H1 (cell line): ENCODE data around the gene C16orf89. TPM values are rescaled to one million over a fixed set of nuclear protein-coding genes. Genes with fewer than 3 reads are reported as not detected.

Experiments
- CTCF ChIA-PET: fragments of 300-600 bp; sonication (Branson Sonifier 250); formaldehyde crosslinking; loops from one replicate; lab custom pipeline; 2021; ENCODE audit not compliant: partially characterized antibody; lab: Charles Lee
- POLR2A ChIA-PET: fragments of 300-600 bp; sonication (Branson Sonifier 250); formaldehyde crosslinking; loops from one replicate; lab custom pipeline; 2021; ENCODE audit warnings: inconsistent platforms; ENCODE audit not compliant: partially characterized antibody; lab: Charles Lee
- DNase-seq, 2 experiments: peaks; one replicate each; pipeline versions ENCODE4 v3.0.0 to v3.0.0-alpha.2; 2010 to 2022; ENCODE audit warnings: low spot score in 2 of 2, low read depth in 1 of 2, mixed read lengths in 1 of 2
- FAIRE-seq: peaks from 2 replicates; lab custom pipeline; 2011; peaks lifted over from hg19 to GRCh38; lab: Jason Lieb, UNC
- H2AFZ ChIP-seq: 2 replicates; pipeline ENCODE4 v1.8.1; 2012; ENCODE audit warnings: low read length, inconsistent platforms
- H2AK5ac ChIP-seq: 2 replicates; pipeline ENCODE4 v1.6.1; 2013; ENCODE audit warnings: low read depth, low read length
- H2BK120ac ChIP-seq: replicated peaks from 2 replicates; pipeline ENCODE3; 2013; ENCODE audit warnings: low read depth, low read length, inconsistent platforms
- H2BK12ac ChIP-seq: 2 replicates; pipeline ENCODE4 v1.6.1; 2013; ENCODE audit warnings: low read depth, low read length
- H2BK15ac ChIP-seq: 2 replicates; pipeline ENCODE4 v1.6.1; 2013; ENCODE audit warnings: low read length
- H2BK20ac ChIP-seq: 2 replicates; pipeline ENCODE4 v1.6.1; 2013; ENCODE audit warnings: low read length
- H2BK5ac ChIP-seq: 2 replicates; pipeline ENCODE4 v1.6.1; 2013; ENCODE audit warnings: low read depth, low read length
- H3K14ac ChIP-seq: 2 replicates; pipeline ENCODE4 v1.6.1; 2013; ENCODE audit warnings: inconsistent platforms; ENCODE audit not compliant: insufficient read length
- H3K18ac ChIP-seq: 2 replicates; pipeline ENCODE4 v1.6.1; 2013; ENCODE audit warnings: low read length; ENCODE audit errors: extremely low read depth
- H3K23ac ChIP-seq: 2 replicates; pipeline ENCODE4 v1.6.1; 2013; ENCODE audit warnings: inconsistent platforms; ENCODE audit not compliant: insufficient read length
- H3K23me2 ChIP-seq: 2 replicates; pipeline ENCODE4 v1.6.1; 2013; ENCODE audit warnings: low read depth, low read length
- H3K27ac ChIP-seq: 2 replicates; pipeline ENCODE4 v1.6.1; 2011; ENCODE audit warnings: low read depth, low read length, inconsistent platforms
- H3K27me3 ChIP-seq, 4 experiments: replicated peaks in 1 of 4; 1 replicate in 1 of 4; 2 replicates in 3 of 4; pipeline versions ENCODE4 v1.6.1 to v1.8.1; 2011 to 2013; ENCODE audit warnings: low read length in 3 of 4, mild to moderate bottlenecking in 3 of 4, inconsistent platforms in 2 of 4, mixed read lengths in 2 of 4, moderate library complexity in 1 of 4; ENCODE audit not compliant: control insufficient read depth in 3 of 4, insufficient read depth in 3 of 4; ENCODE audit errors: extremely low read depth in 1 of 4
- H3K36me3 ChIP-seq, 4 experiments: 2 replicates each; pipeline versions ENCODE4 v1.6.1 to v1.8.1; 2011 to 2013; ENCODE audit warnings: mild to moderate bottlenecking in 4 of 4, low read length in 3 of 4, moderate library complexity in 2 of 4, control low read depth in 1 of 4, inconsistent platforms in 1 of 4; ENCODE audit not compliant: insufficient read depth in 4 of 4, control insufficient read depth in 2 of 4
- H3K4ac ChIP-seq: replicated peaks from 2 replicates; pipeline ENCODE3; 2013; ENCODE audit warnings: low read length, low read depth, mixed read lengths, inconsistent platforms; ENCODE audit not compliant: insufficient read length
- H3K4me1 ChIP-seq, 4 experiments: replicated peaks in 1 of 4; 1 replicate in 1 of 4; 2 replicates in 3 of 4; pipeline versions ENCODE4 v1.6.1 to v1.8.1; 2011 to 2013; ENCODE audit warnings: low read length in 3 of 4, inconsistent platforms in 2 of 4, mixed read lengths in 1 of 4; ENCODE audit not compliant: insufficient read depth in 4 of 4, control insufficient read depth in 3 of 4
- H3K4me2 ChIP-seq, 2 experiments: 2 replicates each; pipeline versions ENCODE4 v1.6.1 to v1.8.1; 2011 to 2013; ENCODE audit warnings: low read depth in 2 of 2, low read length in 2 of 2, control low read depth in 1 of 2, inconsistent platforms in 1 of 2, mild to moderate bottlenecking in 1 of 2; ENCODE audit not compliant: insufficient read depth in 1 of 2
- H3K4me3 ChIP-seq, 4 experiments: fragments of 200-600, 300-600 bp in 1 of 4; sonication (generic), shearing (Covaris generic), sonication (Bioruptor Twin) in 1 of 4; 2 replicates each; pipeline versions ENCODE4 v1.5.1 to v1.8.1; 2011 to 2016; ENCODE audit warnings: low read length in 4 of 4, low read depth in 3 of 4, control low read depth in 2 of 4, inconsistent platforms in 2 of 4, mild to moderate bottlenecking in 2 of 4, mixed read lengths in 1 of 4, moderate library complexity in 1 of 4; ENCODE audit not compliant: insufficient read depth in 2 of 4; ENCODE audit errors: extremely low read depth in 1 of 4
- H3K56ac ChIP-seq: replicated peaks from 2 replicates; pipeline ENCODE3; 2013; ENCODE audit warnings: low read depth, mild to moderate bottlenecking, mixed read lengths, low read length, inconsistent platforms; ENCODE audit not compliant: insufficient read length
- H3K79me1 ChIP-seq: 2 replicates; pipeline ENCODE4 v1.6.1; 2013; ENCODE audit warnings: low read depth, low read length, control low read depth
- H3K79me2 ChIP-seq, 2 experiments: 2 replicates each; pipeline versions ENCODE4 v1.6.1 to v1.8.1; 2012 to 2013; ENCODE audit warnings: low read length in 2 of 2, mild to moderate bottlenecking in 2 of 2, inconsistent platforms in 1 of 2; ENCODE audit not compliant: insufficient read depth in 2 of 2, control insufficient read depth in 1 of 2
- H3K9ac ChIP-seq, 4 experiments: replicated peaks in 1 of 4; 1 replicate in 1 of 4; 2 replicates in 3 of 4; pipeline versions ENCODE4 v1.6.1 to v1.8.1; 2011 to 2013; ENCODE audit warnings: low read depth in 3 of 4, low read length in 3 of 4, control low read depth in 2 of 4, mild to moderate bottlenecking in 2 of 4, moderate library complexity in 2 of 4, inconsistent platforms in 1 of 4; ENCODE audit errors: extremely low read depth in 1 of 4
- H3K9me3 ChIP-seq, 2 experiments: 2 replicates each; pipeline versions ENCODE4 v1.6.1 to v1.8.1; 2012 to 2013; ENCODE audit warnings: mild to moderate bottlenecking in 2 of 2, moderate library complexity in 2 of 2, control low read depth in 1 of 2, inconsistent platforms in 1 of 2, low read depth in 1 of 2, low read length in 1 of 2, mixed read lengths in 1 of 2; ENCODE audit not compliant: insufficient read depth in 2 of 2
- H4K20me1 ChIP-seq, 2 experiments: replicated peaks in 1 of 2; 2 replicates each; pipeline versions ENCODE3 to v1.8.1; 2011 to 2013; ENCODE audit warnings: inconsistent platforms in 2 of 2, low read length in 2 of 2, mild to moderate bottlenecking in 1 of 2; ENCODE audit not compliant: insufficient read depth in 2 of 2, control insufficient read depth in 1 of 2
- H4K5ac ChIP-seq: 2 replicates; pipeline ENCODE4 v1.6.1; 2013; ENCODE audit warnings: low read length, low read depth, mixed read lengths, inconsistent platforms; ENCODE audit not compliant: insufficient read length
- H4K8ac ChIP-seq: 2 replicates; pipeline ENCODE4 v1.8.0; 2013; ENCODE audit warnings: mild to moderate bottlenecking, moderate library complexity, low read length, inconsistent platforms; ENCODE audit not compliant: insufficient read depth; ENCODE audit errors: extremely low read depth
- H4K91ac ChIP-seq: replicated peaks from 2 replicates; pipeline ENCODE3; 2013; ENCODE audit warnings: low read length, mixed read lengths, inconsistent platforms; ENCODE audit not compliant: insufficient read length
- BACH1 ChIP-seq: IDR thresholded peaks from 2 replicates; pipeline ENCODE4 v1.6.1; 2012; ENCODE audit warnings: low read length, improper control_type of control experiment
- CREB1 ChIP-seq: IDR thresholded peaks from 2 replicates; pipeline ENCODE4 v1.6.1; 2012; ENCODE audit warnings: inconsistent platforms
- CTCF ChIP-seq, 3 experiments: IDR thresholded peaks; 1 replicate in 2 of 3; 2 replicates in 1 of 3; pipeline versions ENCODE4 v1.5.1 to v1.6.1; 2011; ENCODE audit warnings: low read length in 3 of 3, mild to moderate bottlenecking in 3 of 3, inconsistent platforms in 2 of 3, low read depth in 1 of 3, moderate library complexity in 1 of 3; ENCODE audit not compliant: insufficient read depth in 1 of 3; ENCODE audit errors: control extremely low read depth in 1 of 3
- GTF2F1 ChIP-seq: IDR thresholded peaks from 2 replicates; pipeline ENCODE4 v1.6.1; 2012; ENCODE audit warnings: low read depth, low read length, improper control_type of control experiment, borderline replicate concordance
- KDM5A ChIP-seq: fragments of 200-600 bp; IDR thresholded peaks from 2 replicates; pipeline ENCODE4 v1.7.1; 2012; ENCODE audit warnings: mild to moderate bottlenecking, low read length, inconsistent platforms, mixed read lengths
- MAFK ChIP-seq: IDR thresholded peaks from 2 replicates; pipeline ENCODE4 v1.6.1; 2012; ENCODE audit warnings: low read depth, mild to moderate bottlenecking, improper control_type of control experiment, low read length
- NANOG ChIP-seq: IDR thresholded peaks from 2 replicates; pipeline ENCODE4 v1.6.1; 2011; ENCODE audit warnings: low read length, low read depth, mild to moderate bottlenecking, inconsistent platforms; ENCODE audit not compliant: insufficient read depth, poor library complexity, severe bottlenecking
- POLR2A ChIP-seq, 2 experiments: IDR thresholded peaks; 1 replicate in 1 of 2; 2 replicates in 1 of 2; pipeline ENCODE4 v1.6.1; 2011; ENCODE audit warnings: low read depth in 2 of 2, low read length in 2 of 2, mild to moderate bottlenecking in 2 of 2; ENCODE audit errors: control extremely low read depth in 1 of 2
- RAD21 ChIP-seq, 2 experiments: IDR thresholded peaks in 1 of 2; conservative IDR thresholded peaks in 1 of 2; 2 replicates each; pipeline ENCODE4 v1.6.1; 2011; ENCODE audit warnings: low read depth in 2 of 2, low read length in 2 of 2, improper control_type of control experiment in 1 of 2, inconsistent platforms in 1 of 2, mild to moderate bottlenecking in 1 of 2, moderate library complexity in 1 of 2
- SP1 ChIP-seq: IDR thresholded peaks from 2 replicates; pipeline ENCODE4 v1.6.1; 2011; ENCODE audit warnings: low read depth, low read length
- SRF ChIP-seq: IDR thresholded peaks from 2 replicates; pipeline ENCODE4 v1.6.1; 2011; ENCODE audit warnings: mild to moderate bottlenecking, low read depth, low read length, moderate library complexity
- WGBS, 2 experiments: shearing (Covaris generic) in 1 of 2; methylation state at CpG; one replicate each; pipeline versions ENCODE4 v1.1.6 to v1.1.7; 2013 to 2015; ENCODE audit warnings: low lambda C conversion rate in 2 of 2, mixed read lengths in 2 of 2, inconsistent platforms in 1 of 2, low coverage in 1 of 2, missing lambda C conversion rate in 1 of 2; ENCODE audit not compliant: insufficient replicate concordance in 2 of 2, insufficient coverage in 1 of 2, insufficient read length in 1 of 2; ENCODE audit errors: extremely low coverage in 1 of 2, missing lambda C conversion rate in 1 of 2; 5-methylcytosine and 5-hydroxymethylcytosine counted together
- polyA plus RNA-seq, 7 experiments: library from polyadenylated mRNA; depleted of rRNA in 3 of 7; stranded (reverse) in 5 of 7; unstranded in 2 of 7; fragments of >200 nt in 5 of 7; fragments of 200-250 nt in 2 of 7; gene quantifications; 1 replicate in 5 of 7; 2 replicates in 1 of 7; 4 replicates in 1 of 7; pipeline versions ENCODE4 v1.2.1 to v1.2.3, GENCODE V29; 2011 to 2013; ENCODE audit warnings: missing spikeins in 2 of 7, mixed read lengths in 2 of 7
- total RNA-seq: library from RNA; stranded (reverse); fragmentation: NEBNext Ultra II Directional; extraction: Animal tissue kit (Norgen Biotek cat#: 25700); gene quantifications from 2 replicates; pipeline ENCODE4 v1.2.1, GENCODE V29; 2021

C16orf89 gene
- total and polyA plus RNA-seq, 2 of the 8 experiments (the other 6 are each of a cell fraction or from before 2014, with no cell fraction given) = 6.7 to 9.9 TPM

DNA sequence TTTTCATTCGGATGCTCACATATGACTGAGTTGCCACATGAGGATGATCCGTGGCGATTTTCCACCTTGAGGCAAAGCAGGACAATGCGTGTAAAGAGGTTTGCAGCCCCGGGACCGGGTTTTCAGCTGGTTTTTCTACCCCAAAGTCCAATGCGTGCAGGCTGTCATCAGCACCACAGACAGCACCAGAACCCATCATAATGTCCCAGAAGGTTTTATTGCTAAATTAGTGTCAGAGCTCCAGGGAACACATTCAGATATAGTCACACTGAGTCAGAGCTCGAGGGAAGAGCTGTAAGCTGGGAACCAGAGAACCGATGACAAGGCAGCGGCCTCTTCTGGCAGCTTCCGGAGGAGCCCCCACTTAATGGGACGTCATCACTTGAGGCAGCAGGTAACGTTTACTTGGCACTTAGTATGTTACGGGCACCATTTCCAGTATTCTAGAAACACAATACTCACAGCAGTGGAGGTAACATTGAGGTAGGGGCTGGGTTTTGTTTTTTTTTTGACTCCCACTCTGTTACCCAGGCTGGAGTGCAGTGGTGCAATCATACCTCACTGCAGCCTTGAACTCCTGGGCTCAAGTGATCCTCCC, 23.1 kb downstream of the C16orf89 start:
- ChIA-PET CTCF (interaction anchor here (0.8 to 28.8 kb wide), 13 partner anchors 9 to 89 kb away, joined by 3 to 625 read pairs (median 4); partner anchors contain the start of genes ALG1 and NAGPA), POLR2A (interaction anchor here (1.4 to 1.5 kb wide), 2 partner anchors 35 to 73 kb away, joined by 3 read pairs; no protein-coding TSS in a partner anchor)
- H4K91ac ChIP-seq = no peak overlapping the region
- no peak overlapping the region for H2AK5ac ChIP-seq
- H3K4me3 ChIP-seq = no peak overlapping the region
- H2BK15ac ChIP-seq = no peak overlapping the region
- no peaks in the 10 kb centered on the region for H3K36me3 ChIP-seq
- H3K79me2 ChIP-seq = no peaks in the 10 kb centered on the region
- WGBS, 2 experiments = 84% methylated on average over 14 of the region's 14 CpGs; no CpG with 5 or more reads in 1 of the 2 experiments
- H4K5ac ChIP-seq = no peak overlapping the region
- no peak overlapping the region; a peak in 1 of 7 replicates for H3K9ac ChIP-seq
- no peak overlapping the region for H3K4ac ChIP-seq
- FAIRE-seq = no peak
- H2BK20ac ChIP-seq = no peak overlapping the region
- no peak overlapping the region for H2BK120ac ChIP-seq
- no peak overlapping the region for H3K23ac ChIP-seq
- no peaks in the 10 kb centered on the region for H3K79me1 ChIP-seq
- TF ChIP-seq CTCF (IDR thresholded peaks at IDR 0.05; ENCODE audit: control extremely low read depth in 1 of 3, insufficient read depth in 1 of 3, low read depth in 1 of 3, low read length in 3 of 3) (peak; percentile 35 to 54 (median 49)), KDM5A (no peak), NANOG (no peak), GTF2F1 (no peak), MAFK (0 out of 2 replicates have a peak, but pooled peaks have one; percentile 14), BACH1 (peak; percentile 75), CREB1 (peak; percentile 61; the same call in 1 of the 2 replicates), SP1 (no peak), RAD21 (IDR thresholded peaks at IDR 0.05 in 1 of 2, conservative IDR thresholded peaks at IDR 0.05 in 1 of 2; ENCODE audit: low read depth in 2 of 2, low read length in 2 of 2) (peak; percentile 49 to 60), SRF (no peak), POLR2A (IDR thresholded peaks at IDR 0.05; ENCODE audit: control extremely low read depth in 1 of 2, low read depth in 2 of 2, low read length in 2 of 2) (no peak)
- no peaks in the 10 kb centered on the region for H4K20me1 ChIP-seq
- no peak for DNase-seq
- H3K27me3 ChIP-seq = no peaks in the 10 kb centered on the region
- H2AFZ ChIP-seq = no peak overlapping the region
- no peak overlapping the region for H3K14ac ChIP-seq
- no peak overlapping the region for H2BK5ac ChIP-seq
- H3K4me2 ChIP-seq = no peak overlapping the region
- no peaks in the 10 kb centered on the region; a peak in 1 of 7 replicates for H3K4me1 ChIP-seq
- no peak overlapping the region for H3K18ac ChIP-seq
- no peaks in the 10 kb centered on the region for H3K9me3 ChIP-seq
- no peak overlapping the region for H3K56ac ChIP-seq
- no peaks in the 10 kb centered on the region for H3K23me2 ChIP-seq
- no peak overlapping the region for H4K8ac ChIP-seq
- no peak overlapping the region for H3K27ac ChIP-seq
- H2BK12ac ChIP-seq = no peak overlapping the region
